Panc1 (cell line): Measurements from ENCODE around the gene MSLN. TPM values are rescaled to one million over a fixed set of nuclear protein-coding genes. Genes with fewer than 3 reads are reported as not detected.
A peak's percentile ranks its signal among the peaks of the same experiment; 100 is the strongest.

Source experiments
- ATAC-seq: fragments of 200-7000 bp; cut with Tn5 transposase; 2 replicates; pipeline ENCODE4 v1.9.1; 2020; ENCODE audit warnings: mild to moderate bottlenecking, moderate library complexity
- BruUV-seq: library from RNA; stranded (reverse); fragments of 400-500 nt; replicated peaks from 2 replicates; lab custom pipeline; 2021; lab: Mats Ljungman, UMichigan
- CTCF ChIA-PET: fragments of 300-600 bp; sonication (Branson Sonifier 250); formaldehyde crosslinking; loops from one replicate; lab custom pipeline; 2022; ENCODE audit warnings: antibody characterized with exemption; lab: Charles Lee
- POLR2A ChIA-PET: fragments of 300-600 bp; sonication (Branson Sonifier 250); formaldehyde crosslinking; loops from one replicate; lab custom pipeline; 2022; ENCODE audit warnings: antibody characterized with exemption; lab: Charles Lee
- DNase-seq: peaks from one replicate; pipeline ENCODE4 v3.0.0-alpha.2; 2010; ENCODE audit warnings: low read depth, low spot score
- H3K27ac ChIP-seq: 2 replicates; pipeline ENCODE4 v1.5.1; 2011; ENCODE audit warnings: mild to moderate bottlenecking, low read length, inconsistent platforms
- H3K27me3 ChIP-seq: fragments of 200-500 bp; sonication (Bioruptor generic); 2 replicates; pipeline ENCODE4 v1.6.0; 2014; ENCODE audit warnings: low read length, inconsistent platforms; ENCODE audit not compliant: control insufficient read depth, insufficient read depth
- H3K36me3 ChIP-seq: fragments of 200-500 bp; sonication (Bioruptor generic); 2 replicates; pipeline ENCODE4 v1.5.1; 2014; ENCODE audit warnings: inconsistent platforms, mild to moderate bottlenecking, low read length, moderate library complexity; ENCODE audit not compliant: control insufficient read depth, insufficient read depth
- H3K4me1 ChIP-seq: 2 replicates; pipeline ENCODE4 v1.5.1; 2011; ENCODE audit warnings: inconsistent platforms, mild to moderate bottlenecking, low read length, moderate library complexity; ENCODE audit not compliant: control insufficient read depth, insufficient read depth
- H3K4me3 ChIP-seq, 2 experiments: 2 replicates each; pipeline ENCODE4 v1.5.1; 2011 to 2012; ENCODE audit warnings: low read depth in 2 of 2, low read length in 2 of 2, mild to moderate bottlenecking in 2 of 2, inconsistent platforms in 1 of 2, moderate library complexity in 1 of 2
- H3K9me3 ChIP-seq: fragments of 200-500 bp; sonication (Bioruptor generic); 2 replicates; pipeline ENCODE4 v1.5.1; 2014; ENCODE audit warnings: low read depth, mild to moderate bottlenecking, inconsistent platforms, low read length, moderate library complexity; ENCODE audit not compliant: control insufficient read depth, insufficient read depth
- POLR2AphosphoS5 ChIP-seq: IDR thresholded peaks from 2 replicates; pipeline ENCODE4 v1.6.1; 2012; ENCODE audit warnings: mild to moderate bottlenecking, low read depth, low read length, moderate library complexity
- SIN3A ChIP-seq: IDR thresholded peaks from 2 replicates; pipeline ENCODE4 v1.6.1; 2012; ENCODE audit warnings: low read depth, mild to moderate bottlenecking, low read length, moderate library complexity, borderline replicate concordance; ENCODE audit not compliant: insufficient read depth
- in situ Hi-C: cut with HindIII; loops from 2 replicates; pipeline ENCODE4 v1.10.0; 2016; ENCODE audit warnings: low sequenced_read_pairs, low pct_unique_long_range_greater_than_20kb
- intact Hi-C: fragments of 100-400 bp; cut with micrococcal nuclease; formaldehyde crosslinking; loops from one replicate; pipeline ENCODE4 v1.10.0; 2022; ENCODE audit not compliant: unreplicated experiment
- total RNA-seq: library from RNA; stranded (reverse); gene quantifications from one replicate; pipeline ENCODE4 v1.2.1, GENCODE V29; 2021; ENCODE audit not compliant: unreplicated experiment
- TF ChIP-seq, protein P1 (sequence below): fragments of 450-650 bp; IDR thresholded peaks from 2 replicates; pipeline ENCODE4 v1.5.1; 2017; ENCODE audit warnings: mild to moderate bottlenecking
- TF ChIP-seq, protein P2 (sequence below), 2 experiments: IDR thresholded peaks; 2 replicates each; pipeline ENCODE4 v1.6.1; 2011 to 2012; ENCODE audit warnings: low read depth in 2 of 2, control low read depth in 1 of 2, low read length in 1 of 2, mild to moderate bottlenecking in 1 of 2, moderate library complexity in 1 of 2; ENCODE audit not compliant: insufficient read depth in 1 of 2

MSLN gene
- total RNA-seq, 1 experiment from 2014 or later: 1.1 TPM

DNA sequence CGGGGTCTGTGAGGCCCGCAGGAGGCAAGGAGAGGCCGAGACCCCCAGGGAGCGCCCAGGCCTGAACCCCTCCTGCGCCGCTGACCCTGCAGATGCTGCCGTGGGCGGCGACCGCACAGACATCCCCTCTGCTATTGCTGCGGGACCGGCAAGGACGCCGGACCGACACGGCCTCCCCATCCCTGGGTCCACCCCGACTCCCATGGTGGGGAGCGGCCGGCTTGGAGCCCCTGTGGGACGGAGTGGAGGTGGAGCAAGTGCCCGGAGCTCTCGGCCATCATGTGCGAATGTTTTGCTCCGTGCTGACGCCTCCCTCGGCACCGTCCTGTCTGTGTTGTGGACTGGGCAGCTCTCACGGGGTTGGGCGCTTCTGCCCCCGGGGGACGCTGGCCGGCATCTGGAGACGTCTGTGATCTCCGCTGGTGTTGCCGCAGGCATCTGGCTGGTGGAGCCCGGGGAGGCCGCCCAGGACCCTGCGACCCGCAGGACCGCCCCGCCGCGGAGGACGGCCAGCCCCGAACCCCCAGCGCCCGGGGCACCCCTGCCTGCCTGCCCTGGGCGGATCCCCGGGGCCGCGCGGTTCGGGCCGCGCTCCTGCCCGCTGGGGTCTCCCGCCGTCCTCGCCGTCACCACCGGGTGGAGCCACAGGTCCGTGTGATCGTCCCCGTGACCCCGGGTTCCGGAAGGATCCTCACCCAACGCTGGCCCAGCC, 52.8 kb downstream of the MSLN start:
- ATAC-seq (peak; percentile 89), DNase-seq (no peak)
- Histone ChIP-seq H3K4me1 (peaks cover 7% of the 10 kb centered on the region; the same call in 1 of the 2 replicates), H3K4me3 (peak overlapping the region; percentile 34 to 41), H3K27ac (no peak overlapping the region), H3K36me3 (no peaks in the 10 kb centered on the region), H3K9me3 (no peaks in the 10 kb centered on the region), H3K27me3 (no peaks in the 10 kb centered on the region)
- ChIA-PET POLR2A (no interaction called here), CTCF (no interaction called here)
- TF ChIP-seq, protein P1, sequence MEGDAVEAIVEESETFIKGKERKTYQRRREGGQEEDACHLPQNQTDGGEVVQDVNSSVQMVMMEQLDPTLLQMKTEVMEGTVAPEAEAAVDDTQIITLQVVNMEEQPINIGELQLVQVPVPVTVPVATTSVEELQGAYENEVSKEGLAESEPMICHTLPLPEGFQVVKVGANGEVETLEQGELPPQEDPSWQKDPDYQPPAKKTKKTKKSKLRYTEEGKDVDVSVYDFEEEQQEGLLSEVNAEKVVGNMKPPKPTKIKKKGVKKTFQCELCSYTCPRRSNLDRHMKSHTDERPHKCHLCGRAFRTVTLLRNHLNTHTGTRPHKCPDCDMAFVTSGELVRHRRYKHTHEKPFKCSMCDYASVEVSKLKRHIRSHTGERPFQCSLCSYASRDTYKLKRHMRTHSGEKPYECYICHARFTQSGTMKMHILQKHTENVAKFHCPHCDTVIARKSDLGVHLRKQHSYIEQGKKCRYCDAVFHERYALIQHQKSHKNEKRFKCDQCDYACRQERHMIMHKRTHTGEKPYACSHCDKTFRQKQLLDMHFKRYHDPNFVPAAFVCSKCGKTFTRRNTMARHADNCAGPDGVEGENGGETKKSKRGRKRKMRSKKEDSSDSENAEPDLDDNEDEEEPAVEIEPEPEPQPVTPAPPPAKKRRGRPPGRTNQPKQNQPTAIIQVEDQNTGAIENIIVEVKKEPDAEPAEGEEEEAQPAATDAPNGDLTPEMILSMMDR: peak; percentile 90
- TF ChIP-seq, protein P2, sequence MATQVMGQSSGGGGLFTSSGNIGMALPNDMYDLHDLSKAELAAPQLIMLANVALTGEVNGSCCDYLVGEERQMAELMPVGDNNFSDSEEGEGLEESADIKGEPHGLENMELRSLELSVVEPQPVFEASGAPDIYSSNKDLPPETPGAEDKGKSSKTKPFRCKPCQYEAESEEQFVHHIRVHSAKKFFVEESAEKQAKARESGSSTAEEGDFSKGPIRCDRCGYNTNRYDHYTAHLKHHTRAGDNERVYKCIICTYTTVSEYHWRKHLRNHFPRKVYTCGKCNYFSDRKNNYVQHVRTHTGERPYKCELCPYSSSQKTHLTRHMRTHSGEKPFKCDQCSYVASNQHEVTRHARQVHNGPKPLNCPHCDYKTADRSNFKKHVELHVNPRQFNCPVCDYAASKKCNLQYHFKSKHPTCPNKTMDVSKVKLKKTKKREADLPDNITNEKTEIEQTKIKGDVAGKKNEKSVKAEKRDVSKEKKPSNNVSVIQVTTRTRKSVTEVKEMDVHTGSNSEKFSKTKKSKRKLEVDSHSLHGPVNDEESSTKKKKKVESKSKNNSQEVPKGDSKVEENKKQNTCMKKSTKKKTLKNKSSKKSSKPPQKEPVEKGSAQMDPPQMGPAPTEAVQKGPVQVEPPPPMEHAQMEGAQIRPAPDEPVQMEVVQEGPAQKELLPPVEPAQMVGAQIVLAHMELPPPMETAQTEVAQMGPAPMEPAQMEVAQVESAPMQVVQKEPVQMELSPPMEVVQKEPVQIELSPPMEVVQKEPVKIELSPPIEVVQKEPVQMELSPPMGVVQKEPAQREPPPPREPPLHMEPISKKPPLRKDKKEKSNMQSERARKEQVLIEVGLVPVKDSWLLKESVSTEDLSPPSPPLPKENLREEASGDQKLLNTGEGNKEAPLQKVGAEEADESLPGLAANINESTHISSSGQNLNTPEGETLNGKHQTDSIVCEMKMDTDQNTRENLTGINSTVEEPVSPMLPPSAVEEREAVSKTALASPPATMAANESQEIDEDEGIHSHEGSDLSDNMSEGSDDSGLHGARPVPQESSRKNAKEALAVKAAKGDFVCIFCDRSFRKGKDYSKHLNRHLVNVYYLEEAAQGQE (IDR thresholded peaks at IDR 0.05; ENCODE audit: insufficient read depth in 1 of 2, low read depth in 2 of 2, low read length in 1 of 2): no peak
- in situ Hi-C loops (no loop called here), intact Hi-C loops (loop anchor here (1.0 kb wide), 1 partner anchor 241 kb away; no protein-coding TSS in a partner anchor)
- no TSS peak for BruUV-seq

GRCh38 chr16:813916-814412, 53.4 kb downstream of the MSLN start:
- ATAC-seq (no peak), DNase-seq (no peak)
- H3K4me1 ChIP-seq: peaks cover 4% of the 10 kb centered on the region; the same call in 1 of the 2 replicates
- H3K9me3 ChIP-seq: no peaks in the 10 kb centered on the region
- no peaks in the 10 kb centered on the region for H3K27me3 ChIP-seq
- intact Hi-C loops (loop anchor here (1.0 kb wide), 1 partner anchor 240 kb away; no protein-coding TSS in a partner anchor), in situ Hi-C loops (no loop called here)
- peak overlapping the region in 1 of 2 experiments; percentile 41; a peak in 1 of 4 replicates for H3K4me3 ChIP-seq
- TF ChIP-seq POLR2AphosphoS5 (no peak), SIN3A (no peak)
- TF ChIP-seq, protein P1: no peak
- TF ChIP-seq, protein P2 (IDR thresholded peaks at IDR 0.05; ENCODE audit: insufficient read depth in 1 of 2, low read depth in 2 of 2, low read length in 1 of 2): no peak
- BruUV-seq: no TSS peak
- POLR2A ChIA-PET: no interaction called here
- no peak overlapping the region for H3K27ac ChIP-seq
- CTCF ChIA-PET: no interaction called here
- H3K36me3 ChIP-seq: no peaks in the 10 kb centered on the region
